HG03159 (cell line): ENCODE data around the gene MBNL3.
"Not testable (repeated sequence)": the region's sequence is repeated elsewhere in the genome, so short reads cannot be mapped to it uniquely, and the experiment has no call there.

Experiments used
- ATAC-seq: cut with Tn5 transposase; IDR thresholded peaks from one replicate; pipeline ENCODE4 v1.9.1; 2021; ENCODE audit warnings: mild to moderate bottlenecking, moderate library complexity; ENCODE audit not compliant: unreplicated experiment

The MBNL3 gene

GRCh38 chrX:132480581-132481203 lies 8.1 kb downstream of the MBNL3 start:
- ATAC-seq: peak; percentile 92

- no peak for ATAC-seq
Measured at GRCh38 chrX:132474544-132475248, 14.1 kb downstream of the MBNL3 start.

GRCh38 chrX:132472397-132472796 lies 16.4 kb downstream of the MBNL3 start:
- ATAC-seq: no peak

GRCh38 chrX:132470831-132471230 lies 18.0 kb downstream of the MBNL3 start:
- no peak for ATAC-seq

- no peak for ATAC-seq
Measured at GRCh38 chrX:132470179-132470578, 18.7 kb downstream of the MBNL3 start.

GRCh38 chrX:132468454-132468853 lies 20.4 kb downstream of the MBNL3 start:
- ATAC-seq: no peak

GRCh38 chrX:132467989-132468388 lies 20.8 kb downstream of the MBNL3 start:
- no peak for ATAC-seq

GRCh38 chrX:132467026-132467425 lies 21.8 kb downstream of the MBNL3 start:
- ATAC-seq: no peak

GRCh38 chrX:132463411-132463810 lies 25.4 kb downstream of the MBNL3 start:
- ATAC-seq: no peak

GRCh38 chrX:132461886-132462285 lies 27.0 kb downstream of the MBNL3 start:
- no peak for ATAC-seq

GRCh38 chrX:132452911-132453550 lies 35.8 kb downstream of the MBNL3 start:
- ATAC-seq: no peak

- ATAC-seq: not testable (repeated sequence)
Measured at GRCh38 chrX:132445909-132446308, 42.9 kb downstream of the MBNL3 start.

GRCh38 chrX:132444936-132445335 lies 43.9 kb downstream of the MBNL3 start:
- no peak for ATAC-seq

GRCh38 chrX:132443196-132444135 lies 45.4 kb downstream of the MBNL3 start:
- no peak for ATAC-seq

- no peak for ATAC-seq
Measured at GRCh38 chrX:132442691-132443090, 46.1 kb downstream of the MBNL3 start.

GRCh38 chrX:132435222-132435621 lies 53.6 kb downstream of the MBNL3 start:
- no peak for ATAC-seq

GRCh38 chrX:132433551-132433950 lies 55.3 kb downstream of the MBNL3 start:
- no peak for ATAC-seq

GRCh38 chrX:132433001-132433400 lies 55.8 kb downstream of the MBNL3 start:
- no peak for ATAC-seq

GRCh38 chrX:132428896-132429295 lies 59.9 kb downstream of the MBNL3 start:
- ATAC-seq: no peak

GRCh38 chrX:132426695-132427281 lies 62.0 kb downstream of the MBNL3 start:
- no peak for ATAC-seq
